ENCODE results near the gene SCYL2. TPM values are rescaled to one million over a fixed set of nuclear protein-coding genes. Genes with fewer than 3 reads are reported as not detected.
A peak's percentile ranks its signal among the peaks of the same experiment; 100 is the strongest.

Gene SCYL2
- total and polyA plus RNA-seq, 10 of the 15 experiments (the other 5 are each of a cell fraction or from before 2014, with no cell fraction given): 5.4 to 34.3 (median 26.9) TPM

DNA sequence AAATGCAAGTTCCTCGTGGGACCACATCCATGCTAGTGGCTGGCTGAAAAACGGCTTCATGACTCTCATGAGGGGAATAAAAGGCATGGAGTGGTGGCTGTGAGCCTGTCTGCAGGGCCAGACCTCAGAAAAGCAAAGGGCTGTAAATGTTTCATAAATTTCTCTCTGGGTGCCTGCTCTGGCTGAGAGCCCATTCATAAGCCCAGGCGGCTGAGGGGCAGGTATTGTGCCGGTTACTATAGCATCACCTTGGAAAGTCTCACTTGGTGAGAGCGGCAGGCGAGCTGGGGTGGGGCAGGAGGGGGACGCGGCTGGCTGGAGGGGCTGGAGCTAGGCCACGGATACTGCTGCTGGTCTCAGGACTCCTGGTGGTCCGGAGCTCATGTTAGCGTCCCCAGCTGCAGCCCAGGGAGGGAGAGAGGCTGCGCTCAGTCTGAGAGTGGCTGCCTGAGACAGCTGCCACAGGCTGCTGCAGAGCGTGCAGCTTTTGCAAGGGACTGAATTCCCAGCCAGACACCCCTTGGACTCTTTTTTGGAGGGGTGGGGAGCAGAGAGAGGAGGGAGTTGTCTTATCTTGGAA is 89.8 kb downstream of the SCYL2 start, which contains the start of gene SLC17A8:
Gene SLC17A8 (plus strand): TSS at position 431 of the 580 bp plus-strand sequence. CDS start 318 bp downstream, outside the sequence.
- Histone ChIP-seq H3K4me1 (ENCODE audit: control insufficient read depth, insufficient read depth, low read length) (no peaks in the 10 kb centered on the region), H3K9ac (ENCODE audit: control insufficient read depth, insufficient read depth, low read length) (no peak within 1 kb of the TSS), H3K36me3 (ENCODE audit: control insufficient read depth in 2 of 2, insufficient read depth in 2 of 2, low read length in 1 of 2) (no peaks in the 10 kb centered on the region), H3K27me3 (replicated peaks in 1 of 2; ENCODE audit: control insufficient read depth in 2 of 2, insufficient read depth in 2 of 2, low read length in 1 of 2) (peaks cover 0 to 3% of the 10 kb centered on the region in 2 experiments; a peak in 1 of 4 replicates), H3K9me3 (replicated peaks; ENCODE audit: control insufficient read depth, insufficient read depth, low read length) (no peaks in the 10 kb centered on the region), H3K79me2 (ENCODE audit: control insufficient read depth, insufficient read depth, low read length) (no peaks in the 10 kb centered on the region), H3K4me3 (no peak within 1 kb of the TSS), H3K4me2 (ENCODE audit: control insufficient read depth, insufficient read depth) (no peak within 1 kb of the TSS), H3K27ac (ENCODE audit: control insufficient read depth, insufficient read depth) (no peak within 1 kb of the TSS), H2AFZ (ENCODE audit: control insufficient read depth, low read depth, low read length) (no peak within 1 kb of the TSS), H4K20me1 (ENCODE audit: control insufficient read depth, insufficient read depth) (no peaks in the 10 kb centered on the region)
- intact Hi-C loops (cut with micrococcal nuclease; ENCODE audit: unreplicated experiment): no loop called here
- SMC1A ChIA-PET (ENCODE audit: uncharacterized antibody, unreplicated experiment): no interaction called here
- ATAC-seq (peak; percentile 49), FAIRE-seq (no peak), DNase-seq (ENCODE audit: low read depth, low spot score) (no peak)
- RAD21 ChIA-PET (ENCODE audit: unreplicated experiment): interaction anchor here (1.4 kb wide), 1 partner anchor 48 kb away, joined by 5 read pairs; no protein-coding TSS in a partner anchor
- TF ChIP-seq E2F4 (IDR thresholded peaks at IDR 0.05; ENCODE audit: low read depth, low read length) (no peak), POU2F2 (IDR thresholded peaks at IDR 0.05; ENCODE audit: borderline replicate concordance, low read depth, low read length) (no peak), CBFB (IDR thresholded peaks at IDR 0.05; ENCODE audit: low read depth) (no peak), ZSCAN29 (IDR thresholded peaks at IDR 0.05) (no peak), HCFC1 (IDR thresholded peaks at IDR 0.05; ENCODE audit: low read length) (no peak), TCF7 (IDR thresholded peaks at IDR 0.05; ENCODE audit: borderline replicate concordance) (no peak)
- TF ChIP-seq, protein P1, sequence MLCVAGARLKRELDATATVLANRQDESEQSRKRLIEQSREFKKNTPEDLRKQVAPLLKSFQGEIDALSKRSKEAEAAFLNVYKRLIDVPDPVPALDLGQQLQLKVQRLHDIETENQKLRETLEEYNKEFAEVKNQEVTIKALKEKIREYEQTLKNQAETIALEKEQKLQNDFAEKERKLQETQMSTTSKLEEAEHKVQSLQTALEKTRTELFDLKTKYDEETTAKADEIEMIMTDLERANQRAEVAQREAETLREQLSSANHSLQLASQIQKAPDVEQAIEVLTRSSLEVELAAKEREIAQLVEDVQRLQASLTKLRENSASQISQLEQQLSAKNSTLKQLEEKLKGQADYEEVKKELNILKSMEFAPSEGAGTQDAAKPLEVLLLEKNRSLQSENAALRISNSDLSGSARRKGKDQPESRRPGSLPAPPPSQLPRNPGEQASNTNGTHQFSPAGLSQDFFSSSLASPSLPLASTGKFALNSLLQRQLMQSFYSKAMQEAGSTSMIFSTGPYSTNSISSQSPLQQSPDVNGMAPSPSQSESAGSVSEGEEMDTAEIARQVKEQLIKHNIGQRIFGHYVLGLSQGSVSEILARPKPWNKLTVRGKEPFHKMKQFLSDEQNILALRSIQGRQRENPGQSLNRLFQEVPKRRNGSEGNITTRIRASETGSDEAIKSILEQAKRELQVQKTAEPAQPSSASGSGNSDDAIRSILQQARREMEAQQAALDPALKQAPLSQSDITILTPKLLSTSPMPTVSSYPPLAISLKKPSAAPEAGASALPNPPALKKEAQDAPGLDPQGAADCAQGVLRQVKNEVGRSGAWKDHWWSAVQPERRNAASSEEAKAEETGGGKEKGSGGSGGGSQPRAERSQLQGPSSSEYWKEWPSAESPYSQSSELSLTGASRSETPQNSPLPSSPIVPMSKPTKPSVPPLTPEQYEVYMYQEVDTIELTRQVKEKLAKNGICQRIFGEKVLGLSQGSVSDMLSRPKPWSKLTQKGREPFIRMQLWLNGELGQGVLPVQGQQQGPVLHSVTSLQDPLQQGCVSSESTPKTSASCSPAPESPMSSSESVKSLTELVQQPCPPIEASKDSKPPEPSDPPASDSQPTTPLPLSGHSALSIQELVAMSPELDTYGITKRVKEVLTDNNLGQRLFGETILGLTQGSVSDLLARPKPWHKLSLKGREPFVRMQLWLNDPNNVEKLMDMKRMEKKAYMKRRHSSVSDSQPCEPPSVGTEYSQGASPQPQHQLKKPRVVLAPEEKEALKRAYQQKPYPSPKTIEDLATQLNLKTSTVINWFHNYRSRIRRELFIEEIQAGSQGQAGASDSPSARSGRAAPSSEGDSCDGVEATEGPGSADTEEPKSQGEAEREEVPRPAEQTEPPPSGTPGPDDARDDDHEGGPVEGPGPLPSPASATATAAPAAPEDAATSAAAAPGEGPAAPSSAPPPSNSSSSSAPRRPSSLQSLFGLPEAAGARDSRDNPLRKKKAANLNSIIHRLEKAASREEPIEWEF (IDR thresholded peaks at IDR 0.05; ENCODE audit: insufficient replicate concordance, low read depth, low read length): no peak
- BruUV-seq (replicated peaks): no TSS peak
- POLR2A ChIA-PET: no interaction called here
- in situ Hi-C loops (cut with MboI): loop anchor here (10.0 kb wide), 1 partner anchor 308 kb away; no protein-coding TSS in a partner anchor
- 29% methylated on average over 11 of the region's 13 CpGs for WGBS (ENCODE audit: insufficient coverage, insufficient replicate concordance, low lambda C conversion rate, missing lambda C conversion rate)
- CTCF ChIA-PET: interaction anchor here (0.6 to 1.2 kb wide), 2 partner anchors 46 to 626 kb away, joined by 4 to 5 read pairs; no protein-coding TSS in a partner anchor

Data from GM12878 (cell line).